Esophagus squamous epithelium (tissue), 5 donors: ENCODE measurements around the gene NAV3. TPM values are rescaled to one million over a fixed set of nuclear protein-coding genes. Genes with fewer than 3 reads are reported as not detected.

Experiments
- DNase-seq: peaks from one replicate; lab custom pipeline; 2025; lab: John Stamatoyannopoulos, UW
- H3K27ac ChIP-seq, 4 donors: fragments of 200-600 bp; sonication (generic); one replicate each; pipeline ENCODE4 v1.5.1; 2016 to 2019; ENCODE audit warnings: mild to moderate bottlenecking in 1 of 4
- H3K27me3 ChIP-seq, 4 donors: fragments of 200-600 bp; sonication (generic); 1 replicate in 3 of 4; 2 replicates in 1 of 4; pipeline versions ENCODE4 v1.5.1 to v1.6.0; 2017 to 2021; ENCODE audit warnings: antibody characterized with exemption in 1 of 4
- H3K36me3 ChIP-seq, 3 donors: fragments of 200-600 bp; sonication (generic); one replicate each; pipeline ENCODE4 v1.5.1; 2016 to 2019
- H3K4me1 ChIP-seq, 3 donors: fragments of 200-600 bp; sonication (generic); one replicate each; pipeline ENCODE4 v1.5.1; 2017 to 2019
- H3K4me3 ChIP-seq, 4 donors: fragments of 200-600 bp; sonication (generic); 1 replicate in 3 of 4; 2 replicates in 1 of 4; pipeline ENCODE4 v1.5.1; 2016 to 2019; ENCODE audit warnings: mild to moderate bottlenecking in 2 of 4, moderate library complexity in 1 of 4
- H3K9me3 ChIP-seq, 3 donors: fragments of 200-600 bp; sonication (generic); one replicate each; pipeline ENCODE4 v1.5.1; 2016 to 2019
- POLR2A ChIP-seq, 4 donors: fragments of 450-650 bp; IDR thresholded peaks; one replicate each; pipeline ENCODE4 v1.6.1; 2017; ENCODE audit warnings: antibody characterized with exemption in 4 of 4, mild to moderate bottlenecking in 4 of 4, moderate library complexity in 3 of 4
- whole genome bisulfite sequencing, 2 donors: methylation state at CpG; one replicate each; pipeline ENCODE4 v1.1.5; 2018; 5-methylcytosine and 5-hydroxymethylcytosine counted together
- intact Hi-C: fragments of 100-400 bp; cut with DNase I; formaldehyde crosslinking; loops from one replicate; pipeline ENCODE4 v1.15.0; 2022
- total RNA-seq, 4 donors: library from RNA; depleted of rRNA; stranded (reverse); fragments of >200 nt; gene quantifications; one replicate each; pipeline ENCODE4 v1.1.0, GENCODE V29; 2016
- TF ChIP-seq, protein P1 (sequence below), 6 experiments: fragments of 450-650 bp in 4 of 6; fragments of 200-600 bp in 2 of 6; sonication (generic) in 2 of 6; IDR thresholded peaks; one replicate each; pipeline ENCODE4 v1.5.1; 2016 to 2019; ENCODE audit warnings: antibody characterized with exemption in 6 of 6, mild to moderate bottlenecking in 4 of 6, moderate library complexity in 4 of 6
- donor health status: DM: yes; HTN: yes; CAD: no.

The NAV3 gene
- total RNA-seq, 4 donors from 2014 or later, result 0.34 to 4.6 (median 3.2) TPM

DNA sequence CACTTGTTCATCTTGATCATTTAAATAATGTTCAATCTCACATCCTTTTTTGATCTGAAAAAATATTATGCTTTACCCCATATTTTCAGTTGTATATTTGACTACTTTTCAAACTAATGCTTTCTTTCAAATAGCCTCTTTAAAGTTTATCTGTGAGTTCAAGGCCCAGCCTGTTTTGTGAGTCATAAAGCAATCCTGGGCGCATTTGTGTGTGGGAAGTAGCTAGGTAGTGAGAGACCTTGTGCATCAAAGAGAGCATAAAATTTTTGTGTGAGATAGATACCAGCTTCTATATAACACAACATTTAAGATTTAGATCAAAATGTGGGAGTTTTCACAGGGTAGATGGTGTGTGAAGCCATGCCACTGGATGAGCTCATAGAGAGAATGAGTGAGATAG, 405.6 kb downstream of the NAV3 start:
- Histone ChIP-seq H3K4me3 (no peak overlapping the region), H3K36me3 (no peaks in the 10 kb centered on the region), H3K4me1 (no peaks in the 10 kb centered on the region), H3K9me3 (no peaks in the 10 kb centered on the region), H3K27me3 (no peaks in the 10 kb centered on the region), H3K27ac (no peak overlapping the region)
- WGBS, 2 donors, result 22 to 62% methylated on average over 1 of the region's 1 CpG
- TF ChIP-seq, protein P1, sequence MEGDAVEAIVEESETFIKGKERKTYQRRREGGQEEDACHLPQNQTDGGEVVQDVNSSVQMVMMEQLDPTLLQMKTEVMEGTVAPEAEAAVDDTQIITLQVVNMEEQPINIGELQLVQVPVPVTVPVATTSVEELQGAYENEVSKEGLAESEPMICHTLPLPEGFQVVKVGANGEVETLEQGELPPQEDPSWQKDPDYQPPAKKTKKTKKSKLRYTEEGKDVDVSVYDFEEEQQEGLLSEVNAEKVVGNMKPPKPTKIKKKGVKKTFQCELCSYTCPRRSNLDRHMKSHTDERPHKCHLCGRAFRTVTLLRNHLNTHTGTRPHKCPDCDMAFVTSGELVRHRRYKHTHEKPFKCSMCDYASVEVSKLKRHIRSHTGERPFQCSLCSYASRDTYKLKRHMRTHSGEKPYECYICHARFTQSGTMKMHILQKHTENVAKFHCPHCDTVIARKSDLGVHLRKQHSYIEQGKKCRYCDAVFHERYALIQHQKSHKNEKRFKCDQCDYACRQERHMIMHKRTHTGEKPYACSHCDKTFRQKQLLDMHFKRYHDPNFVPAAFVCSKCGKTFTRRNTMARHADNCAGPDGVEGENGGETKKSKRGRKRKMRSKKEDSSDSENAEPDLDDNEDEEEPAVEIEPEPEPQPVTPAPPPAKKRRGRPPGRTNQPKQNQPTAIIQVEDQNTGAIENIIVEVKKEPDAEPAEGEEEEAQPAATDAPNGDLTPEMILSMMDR (IDR thresholded peaks at IDR 0.05), result no peak
- TF ChIP-seq POLR2A (IDR thresholded peaks at IDR 0.05), result no peak
- intact Hi-C loops, result no loop called here
- DNase-seq, result no peak

DNA sequence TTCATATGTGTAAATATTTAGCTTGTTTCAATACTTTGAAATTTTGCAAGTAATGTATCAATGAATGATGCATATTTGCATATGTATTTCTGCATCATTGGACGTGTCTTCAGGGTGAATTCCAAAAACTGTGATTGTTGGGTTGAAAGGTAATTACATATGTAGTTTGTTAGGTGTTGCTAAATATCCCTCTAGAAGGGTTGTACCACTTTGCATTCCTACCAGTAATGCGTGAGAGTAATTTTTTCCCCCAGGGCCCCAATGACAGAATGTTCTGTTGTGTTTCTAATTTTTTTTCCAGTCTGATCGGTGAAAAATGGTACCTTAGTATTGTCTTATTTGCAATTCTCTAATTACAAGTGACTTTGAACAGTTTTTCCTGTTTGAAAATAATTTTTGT, 408.9 kb downstream of the NAV3 start:
- no peak overlapping the region for H3K4me3 ChIP-seq
- no peaks in the 10 kb centered on the region for H3K9me3 ChIP-seq
- intact Hi-C loops, result no loop called here
- H3K27me3 ChIP-seq, result no peaks in the 10 kb centered on the region
- no peak overlapping the region for H3K27ac ChIP-seq
- 46 to 71% methylated on average over 3 of the region's 3 CpGs for WGBS, 2 donors
- no peak for DNase-seq
- H3K36me3 ChIP-seq, result no peaks in the 10 kb centered on the region
- H3K4me1 ChIP-seq, result no peaks in the 10 kb centered on the region
- no peak for TF ChIP-seq POLR2A (IDR thresholded peaks at IDR 0.05)
- TF ChIP-seq, protein P1 (IDR thresholded peaks at IDR 0.05), result no peak

DNA sequence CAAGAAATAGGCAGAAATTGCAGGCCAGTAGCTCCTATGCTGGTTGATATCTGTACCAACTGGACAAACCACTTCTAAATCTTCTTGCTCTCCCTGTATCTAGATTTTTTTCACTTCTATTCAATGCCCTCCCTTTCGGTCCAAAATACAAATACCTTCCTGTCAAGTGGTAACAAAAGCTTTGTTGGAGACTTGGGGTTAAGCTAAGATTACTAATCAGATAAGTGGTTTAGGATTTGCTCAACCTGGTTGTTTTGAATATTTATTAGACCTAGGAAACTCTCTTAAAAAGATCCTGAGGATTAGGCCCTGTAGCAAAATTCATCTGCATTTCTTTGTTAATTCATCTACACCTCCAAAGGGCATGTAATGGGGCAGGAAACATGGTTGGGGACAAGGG, 410.1 kb downstream of the NAV3 start:
- no peak for DNase-seq
- intact Hi-C loops, result no loop called here
- WGBS, 2 donors, result 35 to 40% methylated on average over 1 of the region's 1 CpG
- H3K4me3 ChIP-seq, result no peak overlapping the region
- no peaks in the 10 kb centered on the region for H3K27me3 ChIP-seq
- TF ChIP-seq, protein P1 (IDR thresholded peaks at IDR 0.05), result no peak
- no peak for TF ChIP-seq POLR2A (IDR thresholded peaks at IDR 0.05)
- H3K9me3 ChIP-seq, result no peaks in the 10 kb centered on the region
- no peaks in the 10 kb centered on the region for H3K36me3 ChIP-seq
- H3K4me1 ChIP-seq, result no peaks in the 10 kb centered on the region
- H3K27ac ChIP-seq, result no peak overlapping the region

DNA sequence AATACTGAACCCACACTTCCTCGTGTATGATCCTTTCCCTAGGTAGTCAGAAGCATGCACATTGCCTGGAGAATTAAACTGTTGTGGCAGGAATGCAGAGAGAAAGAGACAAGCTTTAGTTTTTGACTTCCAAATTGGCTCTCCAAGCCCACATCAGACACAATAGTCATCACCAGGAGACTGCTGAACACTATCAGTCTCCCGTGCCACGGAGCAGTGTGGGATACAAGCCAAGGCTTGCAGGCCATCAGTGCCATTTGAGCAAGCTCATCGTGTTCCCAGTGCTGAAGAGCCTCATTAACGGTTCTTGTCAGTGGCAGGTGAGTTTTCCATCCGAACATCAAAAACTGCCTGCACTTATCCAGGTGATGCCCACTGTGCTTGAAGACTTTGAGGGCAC, 410.8 kb downstream of the NAV3 start:
- intact Hi-C loops, result no loop called here
- DNase-seq, result no peak
- H3K9me3 ChIP-seq, result no peaks in the 10 kb centered on the region
- TF ChIP-seq, protein P1 (IDR thresholded peaks at IDR 0.05), result no peak
- TF ChIP-seq POLR2A (IDR thresholded peaks at IDR 0.05), result no peak
- H3K36me3 ChIP-seq, result no peaks in the 10 kb centered on the region
- H3K4me3 ChIP-seq, result no peak overlapping the region
- WGBS, 2 donors, result 57 to 63% methylated on average over 6 of the region's 6 CpGs
- no peaks in the 10 kb centered on the region for H3K4me1 ChIP-seq
- no peaks in the 10 kb centered on the region for H3K27me3 ChIP-seq
- H3K27ac ChIP-seq, result no peak overlapping the region

DNA sequence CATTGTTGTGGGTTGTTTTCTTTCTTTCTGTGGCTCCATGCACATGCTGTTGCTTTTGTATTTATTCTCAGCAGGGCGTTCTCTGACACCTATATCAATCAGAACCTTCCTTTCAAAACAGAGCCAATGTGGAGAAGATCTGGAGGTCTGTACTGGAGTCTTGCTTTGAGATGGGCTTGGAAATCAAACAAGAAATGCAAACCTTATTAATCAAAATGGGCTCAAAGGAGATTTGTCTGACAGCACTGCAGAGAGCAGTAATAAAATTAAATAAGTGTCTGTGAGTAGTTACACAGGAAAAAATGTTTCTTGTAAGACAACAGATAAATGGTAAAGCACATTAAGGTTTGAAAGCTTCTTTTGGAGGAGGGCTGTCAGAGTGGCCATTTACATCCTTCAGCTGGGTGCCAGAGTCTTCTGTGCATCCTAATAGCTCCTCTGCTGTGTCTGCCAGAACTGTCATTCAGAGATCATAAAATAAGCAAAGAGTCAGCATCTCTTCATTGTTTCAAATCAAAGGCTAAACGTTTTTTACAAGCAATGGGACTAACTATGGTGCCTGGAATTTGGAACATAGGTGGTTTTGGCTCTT, 414.3 kb downstream of the NAV3 start:
- H3K9me3 ChIP-seq, result no peaks in the 10 kb centered on the region
- H3K36me3 ChIP-seq, result no peaks in the 10 kb centered on the region
- H3K4me3 ChIP-seq, result no peak overlapping the region
- intact Hi-C loops, result no loop called here
- H3K27ac ChIP-seq, result no peak overlapping the region
- no peaks in the 10 kb centered on the region for H3K27me3 ChIP-seq
- WGBS, 2 donors, result 8 to 12% methylated on average over 2 of the region's 2 CpGs
- no peaks in the 10 kb centered on the region for H3K4me1 ChIP-seq
- DNase-seq, result no peak
- TF ChIP-seq POLR2A (IDR thresholded peaks at IDR 0.05), result no peak
- TF ChIP-seq, protein P1 (IDR thresholded peaks at IDR 0.05), result no peak
